K562 (cell line): ENCODE measurements around the gene CENPX. TPM values are rescaled to one million over a fixed set of nuclear protein-coding genes. Genes with fewer than 3 reads are reported as not detected.

Experiments used
- ELF2 ChIP-seq: fragments of 250-450 bp; sonication (Bioruptor Pico); IDR thresholded peaks from 2 replicates; pipeline ENCODE4 v1.5.0; 2021; ENCODE audit warnings: mild to moderate bottlenecking
- ESRRA ChIP-seq: fragments of 450-650 bp; IDR thresholded peaks from 2 replicates; pipeline ENCODE4 v1.6.1; 2014; ENCODE audit warnings: low read depth, mild to moderate bottlenecking, moderate library complexity, borderline replicate concordance
- MAFK ChIP-seq: IDR thresholded peaks from 2 replicates; pipeline ENCODE4 v1.6.1; 2011; ENCODE audit warnings: low read length, improper control_type of control experiment
- MTA3 ChIP-seq: fragments of 450-650 bp; formaldehyde crosslinking; IDR thresholded peaks from 2 replicates; pipeline ENCODE4 v1.6.1; 2017; ENCODE audit warnings: mild to moderate bottlenecking, borderline replicate concordance
- NCOA1 ChIP-seq: fragments of 450-650 bp; IDR thresholded peaks from 2 replicates; pipeline ENCODE4 v1.6.1; 2016; ENCODE audit warnings: low read depth
- NFYB ChIP-seq: IDR thresholded peaks from 2 replicates; pipeline ENCODE4 v1.6.1; 2011; ENCODE audit warnings: mild to moderate bottlenecking, moderate library complexity; ENCODE audit not compliant: insufficient read length; ENCODE audit errors: extremely low read depth
- NR3C1 ChIP-seq: sonication (generic); formaldehyde crosslinking; IDR thresholded peaks from 2 replicates; pipeline ENCODE4 v1.8.1; 2022; ENCODE audit warnings: missing genetic modification reagents
- PHF8 ChIP-seq: fragments of 200-600 bp; sonication (generic); IDR thresholded peaks from 2 replicates; pipeline ENCODE4 v1.6.1; 2012; ENCODE audit warnings: mixed run types, mild to moderate bottlenecking, inconsistent platforms, low read length, moderate library complexity, borderline replicate concordance
- PRDM10 ChIP-seq: fragments of 450-650 bp; IDR thresholded peaks from 2 replicates; pipeline ENCODE4 v1.6.1; 2018; ENCODE audit not compliant: partially characterized antibody
- PTBP1 ChIP-seq: fragments of 200-400 bp; formaldehyde crosslinking; IDR thresholded peaks from 2 replicates; pipeline ENCODE4 v1.6.1; 2017; ENCODE audit warnings: low read depth, low read length
- PURB ChIP-seq: sonication (generic); formaldehyde crosslinking; IDR thresholded peaks from 2 replicates; pipeline ENCODE4 v1.9.0; 2021; ENCODE audit warnings: low read depth, mild to moderate bottlenecking, missing genetic modification reagents
- SAP30 ChIP-seq: fragments of 200-600 bp; sonication (generic); IDR thresholded peaks from 2 replicates; pipeline ENCODE4 v1.6.1; 2012; ENCODE audit warnings: borderline replicate concordance, low read depth, mild to moderate bottlenecking, moderate library complexity, low read length, control low read depth, inconsistent platforms; ENCODE audit not compliant: insufficient read depth, poor library complexity, severe bottlenecking
- SNIP1 ChIP-seq: fragments of 450-650 bp; IDR thresholded peaks from 2 replicates; pipeline ENCODE4 v1.7.1; 2017; ENCODE audit warnings: low read depth, mild to moderate bottlenecking
- ZNF408 ChIP-seq: fragments of 250-450 bp; sonication (Bioruptor Pico); IDR thresholded peaks from 2 replicates; pipeline ENCODE4 v1.4.0; 2020; ENCODE audit warnings: low read depth, mild to moderate bottlenecking, moderate library complexity
- ZNF507 ChIP-seq: conservative IDR thresholded peaks from 2 replicates; pipeline ENCODE4 v1.6.1; 2017; ENCODE audit warnings: missing genetic modification characterization, missing compliant biosample characterization
- ZNF551 ChIP-seq: fragments of 250-450 bp; sonication (Bioruptor Pico); IDR thresholded peaks from 2 replicates; pipeline ENCODE4 v1.5.0; 2021; ENCODE audit warnings: mild to moderate bottlenecking, moderate library complexity
- ZNF592 ChIP-seq: fragments of 450-650 bp; IDR thresholded peaks from 2 replicates; pipeline ENCODE4 v1.6.1; 2017; ENCODE audit warnings: antibody characterized with exemption, mild to moderate bottlenecking
- ZNF830 ChIP-seq: fragments of 250-450 bp; sonication (Bioruptor Pico); IDR thresholded peaks from 2 replicates; pipeline ENCODE4 v1.5.0; 2021; ENCODE audit warnings: mild to moderate bottlenecking
- polyA plus RNA-seq, 8 experiments: library from polyadenylated mRNA; depleted of rRNA in 4 of 8; stranded (reverse) in 5 of 8; unstranded in 3 of 8; fragments of >200 nt; fragmentation: Nextera tagmentation in 2 of 8; fragmentation: Illumina TruSeq in 1 of 8; extraction: Ambion mirVana in 2 of 8; extraction: Trizol in 1 of 8; gene quantifications; 2 replicates each; pipeline versions ENCODE4 v1.2.1 to v1.2.3, GENCODE V29; 2011 to 2014; ENCODE audit warnings: inconsistent platforms in 1 of 8, missing spikeins in 1 of 8
- total RNA-seq, 7 experiments: library from RNA; depleted of rRNA in 6 of 7; stranded (reverse); fragments of >200 nt in 6 of 7; fragmentation: Illumina TruSeq in 2 of 7; extraction: Trizol in 2 of 7; gene quantifications; 2 replicates each; pipeline versions ENCODE4 v1.2.1 to v1.2.3, GENCODE V29; 2011 to 2021; ENCODE audit warnings: low replicate concordance in 1 of 7
- TF ChIP-seq, protein P1 (sequence below): fragments of 250-450 bp; sonication (Bioruptor Pico); IDR thresholded peaks from 2 replicates; pipeline ENCODE4 v1.5.0; 2020; ENCODE audit warnings: mild to moderate bottlenecking

The CENPX gene
- total and polyA plus RNA-seq, 9 of the 15 experiments (the other 6 are each of a cell fraction or from before 2014, with no cell fraction given) = 32.7 to 352 (median 127) TPM

DNA sequence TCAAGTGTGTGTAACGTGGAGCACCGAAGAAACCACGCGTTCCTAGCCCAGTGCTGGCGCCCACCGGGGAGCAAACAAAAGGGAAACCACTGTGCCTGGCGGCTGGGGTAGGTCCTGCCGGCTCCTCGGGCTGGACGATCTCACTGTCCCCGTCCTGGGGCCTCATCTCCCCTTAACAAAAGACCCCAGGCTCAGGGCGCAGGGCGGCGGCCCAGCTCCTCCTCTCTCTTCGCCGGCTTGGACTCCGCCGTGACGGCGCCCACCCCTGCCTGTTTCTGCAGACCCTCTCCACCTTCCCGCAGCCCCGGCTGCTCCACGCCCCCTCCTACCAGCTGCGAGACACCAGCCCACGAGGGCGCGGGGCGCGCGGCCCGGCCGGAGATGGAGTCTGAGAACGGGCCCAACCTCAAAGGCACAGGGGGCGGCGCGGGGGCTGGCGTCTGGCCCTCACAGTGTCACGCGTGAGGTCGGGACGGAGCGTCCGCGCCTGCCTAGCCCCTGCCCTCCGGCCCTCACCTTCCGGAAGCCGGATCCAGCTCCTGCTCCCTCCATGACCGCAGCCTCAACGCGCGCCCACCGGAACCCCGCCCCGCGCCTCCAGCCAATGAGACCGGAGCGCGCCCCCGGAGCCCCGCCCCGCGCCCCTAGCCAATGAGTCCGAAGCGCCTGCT, at the start of gene CENPX (continued):
- TF ChIP-seq ZNF592 (no peak), ZNF551 (CRISPR knock-in tag) (no peak), ZNF830 (no peak), MAFK (no peak), PTBP1 (no peak), NCOA1 (no peak), ESRRA (peak; percentile 48; the same call in 1 of the 2 replicates), SNIP1 (no peak), MTA3 (peak; percentile 29; the same call in 1 of the 2 replicates), ZNF507 (no peak), ELF2 (CRISPR knock-in tag) (no peak), ZNF408 (no peak), PURB (CRISPR knock-in tag) (no peak), NR3C1 (CRISPR knock-in tag) (no peak), SAP30 (peak; percentile 88), NFYB (no peak), PHF8 (peak; percentile 63; the same call in 1 of the 2 replicates), PRDM10 (peak; percentile 80)
- TF ChIP-seq, protein P1, sequence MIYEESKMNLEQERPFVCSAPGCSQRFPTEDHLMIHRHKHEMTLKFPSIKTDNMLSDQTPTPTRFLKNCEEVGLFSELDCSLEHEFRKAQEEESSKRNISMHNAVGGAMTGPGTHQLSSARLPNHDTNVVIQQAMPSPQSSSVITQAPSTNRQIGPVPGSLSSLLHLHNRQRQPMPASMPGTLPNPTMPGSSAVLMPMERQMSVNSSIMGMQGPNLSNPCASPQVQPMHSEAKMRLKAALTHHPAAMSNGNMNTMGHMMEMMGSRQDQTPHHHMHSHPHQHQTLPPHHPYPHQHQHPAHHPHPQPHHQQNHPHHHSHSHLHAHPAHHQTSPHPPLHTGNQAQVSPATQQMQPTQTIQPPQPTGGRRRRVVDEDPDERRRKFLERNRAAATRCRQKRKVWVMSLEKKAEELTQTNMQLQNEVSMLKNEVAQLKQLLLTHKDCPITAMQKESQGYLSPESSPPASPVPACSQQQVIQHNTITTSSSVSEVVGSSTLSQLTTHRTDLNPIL = no peak
